ENCODE data around the gene TRPC4AP. TPM values are rescaled to one million over a fixed set of nuclear protein-coding genes. Genes with fewer than 3 reads are reported as not detected.
"Not testable (repeated sequence)": the region's sequence is repeated elsewhere in the genome, so short reads cannot be mapped to it uniquely, and the experiment has no call there.

TRPC4AP gene
- total RNA-seq, 1 donor from 2014 or later, result 35.3 TPM

GRCh38 chr20:35108921-35109320, 16.3 kb upstream of the TRPC4AP start:
- intact Hi-C loops (cut with DNase I), result no loop called here
- ATAC-seq (no peak), DNase-seq (ENCODE audit: missing footprints) (no peak)

- intact Hi-C loops (cut with DNase I), result no loop called here
- ATAC-seq, result no peak
- no peak for DNase-seq (ENCODE audit: missing footprints)
Measured at GRCh38 chr20:35106827-35107380, 14.3 kb upstream of the TRPC4AP start.

- no peak for DNase-seq (ENCODE audit: missing footprints)
- ATAC-seq, result no peak
- intact Hi-C loops (cut with DNase I), result no loop called here
Measured at GRCh38 chr20:35104685-35105295, 12.2 kb upstream of the TRPC4AP start.

GRCh38 chr20:35101620-35102019, 9.0 kb upstream of the TRPC4AP start:
- intact Hi-C loops (cut with DNase I), result no loop called here
- no peak for ATAC-seq
- no peak for DNase-seq (ENCODE audit: missing footprints)

GRCh38 chr20:35093267-35093884, 769 bp upstream of the TRPC4AP start:
- ATAC-seq, result no peak
- DNase-seq (ENCODE audit: missing footprints), result no peak
- intact Hi-C loops (cut with DNase I), result loop anchor here (5.0 kb wide), 3 partner anchors 41 to 221 kb away; partner anchors contain the start of gene GGT7

- ATAC-seq (no peak), DNase-seq (ENCODE audit: missing footprints) (no peak)
- intact Hi-C loops (cut with DNase I), result loop anchor here (5.0 kb wide), 3 partner anchors 40 to 220 kb away; partner anchors contain the start of gene GGT7
Measured at GRCh38 chr20:35091816-35092523, 637 bp downstream of the TRPC4AP start.

- DNase-seq (ENCODE audit: missing footprints), result no peak
- ATAC-seq, result no peak
- intact Hi-C loops (cut with DNase I), result no loop called here
Measured at GRCh38 chr20:35088231-35089145, 4.1 kb downstream of the TRPC4AP start.

- ATAC-seq (no peak), DNase-seq (ENCODE audit: missing footprints) (no peak)
- intact Hi-C loops (cut with DNase I), result no loop called here
Measured at GRCh38 chr20:35087791-35088190, 4.8 kb downstream of the TRPC4AP start.

- intact Hi-C loops (cut with DNase I), result no loop called here
- DNase-seq (ENCODE audit: missing footprints), result no peak
- no peak for ATAC-seq
Measured at GRCh38 chr20:35087355-35087754, 5.3 kb downstream of the TRPC4AP start.

GRCh38 chr20:35085477-35086225, 7.0 kb downstream of the TRPC4AP start:
- DNase-seq (ENCODE audit: missing footprints), result no peak
- intact Hi-C loops (cut with DNase I), result no loop called here

GRCh38 chr20:35084998-35085397, 7.6 kb downstream of the TRPC4AP start:
- intact Hi-C loops (cut with DNase I), result no loop called here
- ATAC-seq, result no peak
- no peak for DNase-seq (ENCODE audit: missing footprints)

More at GRCh38 chr20:35085477-35086225, 7.0 kb downstream of the TRPC4AP start:
- no peak for ATAC-seq

GRCh38 chr20:35080348-35080642, 12.3 kb downstream of the TRPC4AP start:
- ATAC-seq; intact Hi-C loops (cut with DNase I); DNase-seq (ENCODE audit: missing footprints): not testable (repeated sequence)

GRCh38 chr20:35079472-35080347, 12.9 kb downstream of the TRPC4AP start:
- ATAC-seq (no peak), DNase-seq (ENCODE audit: missing footprints) (no peak)
- intact Hi-C loops (cut with DNase I), result no loop called here

- ATAC-seq, result no peak
- DNase-seq (ENCODE audit: missing footprints), result no peak
- intact Hi-C loops (cut with DNase I), result no loop called here
Measured at GRCh38 chr20:35077872-35078271, 14.7 kb downstream of the TRPC4AP start.

- DNase-seq (ENCODE audit: missing footprints) (no peak), ATAC-seq (no peak)
- intact Hi-C loops (cut with DNase I), result no loop called here
Measured at GRCh38 chr20:35077341-35077740, 15.3 kb downstream of the TRPC4AP start.

- DNase-seq (ENCODE audit: missing footprints); ATAC-seq; intact Hi-C loops (cut with DNase I): not testable (repeated sequence)
Measured at GRCh38 chr20:35071436-35072153, 21.0 kb downstream of the TRPC4AP start.

GRCh38 chr20:35066194-35066593, 26.4 kb downstream of the TRPC4AP start:
- intact Hi-C loops (cut with DNase I), result no loop called here
- DNase-seq (ENCODE audit: missing footprints) (no peak), ATAC-seq (no peak)

Data from Right ventricle myocardium inferior (tissue), 1 donor.